K562 (cell line): ENCODE measurements around the gene GTF2I. TPM values are rescaled to one million over a fixed set of nuclear protein-coding genes. Genes with fewer than 3 reads are reported as not detected.
"Not testable (repeated sequence)": the region's sequence is repeated elsewhere in the genome, so short reads cannot be mapped to it uniquely, and the experiment has no call there.

Experiments used
- ATAC-seq: fragments of 200-7000 bp; cut with Tn5 transposase; 3 replicates; pipeline ENCODE4 v1.9.1; 2020; ENCODE audit warnings: moderate library complexity
- BruUV-seq: library from RNA; stranded (reverse); fragments of 400-500 nt; replicated peaks from 2 replicates; lab custom pipeline; 2021; lab: Mats Ljungman, UMichigan
- CTCF ChIA-PET: fragments of 300-600 bp; formaldehyde crosslinking; extraction: SDS; loops from one replicate; lab custom pipeline; 2021; ENCODE audit warnings: low intra/inter-chr PET ratio; lab: Yijun Ruan, JAX
- POLR2A ChIA-PET: fragments of 300-600, 350-650 bp; sonication (Branson Sonifier 250); formaldehyde crosslinking; extraction: SDS; loops from one replicate; lab custom pipeline; 2021; ENCODE audit warnings: antibody characterized with exemption, inconsistent platforms; lab: Yijun Ruan, JAX
- DNase-seq, 4 experiments: peaks; one replicate each; pipeline versions ENCODE4 v3.0.0 to v3.0.0-alpha.2; 2011 to 2018; ENCODE audit warnings: low spot score in 3 of 4, mixed read lengths in 3 of 4; ENCODE audit errors: extremely low read depth in 1 of 4
- FAIRE-seq: peaks from 2 replicates; lab custom pipeline; 2011; peaks lifted over from hg19 to GRCh38; lab: Jason Lieb, UNC
- H2AFZ ChIP-seq: 2 replicates; pipeline ENCODE4 v1.6.0; 2011; ENCODE audit warnings: low read depth, low read length, control low read depth, inconsistent platforms
- H3K27ac ChIP-seq: fragments of 200-600 bp; 3 replicates; pipeline ENCODE4 v1.8.0; 2011; ENCODE audit warnings: low read depth, mild to moderate bottlenecking, control low read depth, inconsistent platforms, low read length, moderate library complexity, mixed read lengths; ENCODE audit errors: extremely low read depth
- H3K27me3 ChIP-seq, 2 experiments: fragments of 300-600 bp in 1 of 2; 2 replicates in 1 of 2; 3 replicates in 1 of 2; pipeline versions ENCODE4 v1.6.0 to v1.8.0; 2011; ENCODE audit warnings: inconsistent platforms in 2 of 2, low read length in 2 of 2, mild to moderate bottlenecking in 1 of 2, mixed read lengths in 1 of 2, moderate library complexity in 1 of 2; ENCODE audit not compliant: control insufficient read depth in 2 of 2, insufficient read depth in 2 of 2
- H3K36me3 ChIP-seq: fragments of 300-600 bp; 3 replicates; pipeline ENCODE4 v1.8.0; 2011; ENCODE audit warnings: mild to moderate bottlenecking, low read length, inconsistent platforms; ENCODE audit not compliant: control insufficient read depth, insufficient read depth
- H3K4me1 ChIP-seq, 2 experiments: fragments of 200-600 bp in 1 of 2; replicated peaks in 1 of 2; 2 replicates in 1 of 2; 3 replicates in 1 of 2; pipeline versions ENCODE4 v1.5.1 to v1.8.0; 2011; ENCODE audit warnings: inconsistent platforms in 2 of 2, low read length in 2 of 2, mild to moderate bottlenecking in 1 of 2, mixed read lengths in 1 of 2, moderate library complexity in 1 of 2; ENCODE audit not compliant: control insufficient read depth in 2 of 2, insufficient read depth in 2 of 2
- H3K4me2 ChIP-seq: 2 replicates; pipeline ENCODE4 v1.6.1; 2011; ENCODE audit warnings: low read length, control low read depth, inconsistent platforms, mixed read lengths; ENCODE audit not compliant: insufficient read depth
- H3K4me3 ChIP-seq: fragments of 200-600 bp; sonication (generic), shearing (Covaris generic); 2 replicates; pipeline ENCODE4 v1.5.1; 2016; ENCODE audit warnings: control low read depth, inconsistent platforms
- H3K79me2 ChIP-seq: fragments of 200-600 bp; 3 replicates; pipeline ENCODE4 v1.8.0; 2011; ENCODE audit warnings: low read length, inconsistent platforms; ENCODE audit not compliant: control insufficient read depth, insufficient read depth
- H3K9ac ChIP-seq, 2 experiments: 2 replicates each; pipeline versions ENCODE4 v1.6.0 to v1.6.1; 2011; ENCODE audit warnings: low read depth in 2 of 2, low read length in 2 of 2, control low read depth in 1 of 2, inconsistent platforms in 1 of 2, mild to moderate bottlenecking in 1 of 2, mixed read lengths in 1 of 2; ENCODE audit not compliant: insufficient read depth in 1 of 2
- H3K9me1 ChIP-seq: one replicate; pipeline ENCODE4 v1.6.0; 2011; ENCODE audit warnings: inconsistent platforms, mild to moderate bottlenecking, low read length, moderate library complexity; ENCODE audit not compliant: control insufficient read depth, insufficient read depth
- H3K9me3 ChIP-seq: replicated peaks from 2 replicates; pipeline ENCODE4 v1.5.1; 2011; ENCODE audit warnings: low read depth, low read length, inconsistent platforms; ENCODE audit not compliant: control insufficient read depth, insufficient read depth
- H4K20me1 ChIP-seq: replicated peaks from 2 replicates; pipeline ENCODE4 v1.6.1; 2011; ENCODE audit warnings: low read length, inconsistent platforms, mixed read lengths; ENCODE audit not compliant: control insufficient read depth, insufficient read depth
- WGBS: fragments of 100-300 bp; shearing (Covaris generic); methylation state at CpG from one replicate; pipeline ENCODE4 v1.1.6; 2016; ENCODE audit warnings: low coverage, mixed read lengths; ENCODE audit not compliant: insufficient coverage; ENCODE audit errors: missing lambda C conversion rate; 5-methylcytosine and 5-hydroxymethylcytosine counted together
- in situ Hi-C: fragments of 300-500 bp; cut with MboI; formaldehyde crosslinking; loops from 4 replicates; pipeline ENCODE4 v1.15.0; 2018; ENCODE audit warnings: inconsistent platforms, mixed read lengths
- intact Hi-C: fragments of 100-400 bp; cut with micrococcal nuclease; formaldehyde crosslinking; loops from 2 replicates; pipeline ENCODE4 v1.14.2; 2022
- polyA plus RNA-seq, 8 experiments: library from polyadenylated mRNA; depleted of rRNA in 4 of 8; stranded (reverse) in 5 of 8; unstranded in 3 of 8; fragments of >200 nt; fragmentation: Nextera tagmentation in 2 of 8; fragmentation: Illumina TruSeq in 1 of 8; extraction: Ambion mirVana in 2 of 8; extraction: Trizol in 1 of 8; gene quantifications; 2 replicates each; pipeline versions ENCODE4 v1.2.1 to v1.2.3, GENCODE V29; 2011 to 2014; ENCODE audit warnings: inconsistent platforms in 1 of 8, missing spikeins in 1 of 8
- total RNA-seq, 7 experiments: library from RNA; depleted of rRNA in 6 of 7; stranded (reverse); fragments of >200 nt in 6 of 7; fragmentation: Illumina TruSeq in 2 of 7; extraction: Trizol in 2 of 7; gene quantifications; 2 replicates each; pipeline versions ENCODE4 v1.2.1 to v1.2.3, GENCODE V29; 2011 to 2021; ENCODE audit warnings: low replicate concordance in 1 of 7

Gene GTF2I
- total and polyA plus RNA-seq, 9 of the 15 experiments (the other 6 are each of a cell fraction or from before 2014, with no cell fraction given): 8.4 to 161 (median 90.0) TPM

- BruUV-seq, in situ Hi-C loops, FAIRE-seq: not testable (repeated sequence)
Measured at GRCh38 chr7:74765205-74765918, 107.8 kb downstream of the GTF2I start.

DNA sequence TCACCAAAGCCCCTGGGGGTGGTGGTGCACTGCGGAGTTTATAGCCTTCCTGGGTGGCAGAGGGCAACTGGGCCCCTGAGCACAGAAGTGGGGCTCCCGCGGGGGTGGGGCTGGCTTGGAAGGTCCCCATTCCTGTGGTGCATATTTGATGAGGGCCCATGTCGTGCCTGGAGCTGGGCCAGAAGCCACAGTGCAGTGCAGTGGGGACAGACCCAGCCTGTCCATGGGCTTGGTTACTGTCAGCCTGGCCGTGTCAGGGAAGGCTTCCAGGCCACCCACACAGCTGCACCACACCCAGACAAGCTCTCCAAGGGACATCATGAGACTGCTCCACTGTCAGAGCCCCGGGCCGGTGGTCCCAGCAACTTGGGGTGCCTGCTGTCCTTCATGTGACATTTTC, 109.0 kb downstream of the GTF2I start:
- BruUV-seq, H3K9ac ChIP-seq, H3K36me3 ChIP-seq, H3K79me2 ChIP-seq, H3K9me1 ChIP-seq, H3K4me1 ChIP-seq, POLR2A ChIA-PET, H4K20me1 ChIP-seq, H3K9me3 ChIP-seq, H2AFZ ChIP-seq, in situ Hi-C loops, H3K4me3 ChIP-seq, H3K27me3 ChIP-seq, DNase-seq, intact Hi-C loops, H3K4me2 ChIP-seq, H3K27ac ChIP-seq, FAIRE-seq, CTCF ChIA-PET: not testable (repeated sequence)
- no CpG with 5 or more reads among the region's 7 CpGs for WGBS
- peak; percentile 45 for ATAC-seq

More at GRCh38 chr7:74765205-74765918, 107.8 kb downstream of the GTF2I start:
- H2AFZ ChIP-seq, POLR2A ChIA-PET, DNase-seq, H3K4me3 ChIP-seq, H3K36me3 ChIP-seq, intact Hi-C loops, H3K79me2 ChIP-seq, H3K27me3 ChIP-seq, H4K20me1 ChIP-seq, H3K9me3 ChIP-seq, ATAC-seq, H3K4me2 ChIP-seq, H3K9me1 ChIP-seq, CTCF ChIA-PET, H3K27ac ChIP-seq, H3K4me1 ChIP-seq, H3K9ac ChIP-seq: not testable (repeated sequence)
- WGBS: no CpG with 5 or more reads among the region's 17 CpGs

DNA sequence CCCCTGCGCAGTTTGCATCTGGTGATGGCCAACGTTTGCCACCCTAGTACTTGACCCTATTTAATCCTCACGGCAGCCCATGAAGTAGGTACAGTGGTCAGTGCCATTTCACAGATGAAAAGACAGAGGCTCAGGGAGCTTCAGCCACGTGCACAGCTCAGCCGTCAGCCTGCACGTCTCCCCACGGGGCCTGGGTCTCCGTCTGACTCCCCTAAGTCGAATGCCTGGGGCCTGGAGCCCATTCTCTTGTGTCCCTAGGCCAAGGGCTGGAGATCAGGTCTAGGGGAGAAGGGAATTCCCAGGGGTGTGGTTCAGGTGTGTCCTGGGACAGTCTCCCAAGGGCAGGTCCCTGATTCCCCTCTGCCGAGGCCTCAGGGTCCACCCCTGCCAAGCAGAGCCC, 109.5 kb downstream of the GTF2I start:
- BruUV-seq, H3K27me3 ChIP-seq, H3K4me1 ChIP-seq, H4K20me1 ChIP-seq, H3K36me3 ChIP-seq, H3K9me3 ChIP-seq, FAIRE-seq, CTCF ChIA-PET, DNase-seq, H3K27ac ChIP-seq, POLR2A ChIA-PET, H3K9me1 ChIP-seq, H3K4me3 ChIP-seq, H2AFZ ChIP-seq, H3K4me2 ChIP-seq, intact Hi-C loops, ATAC-seq, in situ Hi-C loops, H3K9ac ChIP-seq, H3K79me2 ChIP-seq: not testable (repeated sequence)
- 41% methylated on average over 7 of the region's 10 CpGs for WGBS

DNA sequence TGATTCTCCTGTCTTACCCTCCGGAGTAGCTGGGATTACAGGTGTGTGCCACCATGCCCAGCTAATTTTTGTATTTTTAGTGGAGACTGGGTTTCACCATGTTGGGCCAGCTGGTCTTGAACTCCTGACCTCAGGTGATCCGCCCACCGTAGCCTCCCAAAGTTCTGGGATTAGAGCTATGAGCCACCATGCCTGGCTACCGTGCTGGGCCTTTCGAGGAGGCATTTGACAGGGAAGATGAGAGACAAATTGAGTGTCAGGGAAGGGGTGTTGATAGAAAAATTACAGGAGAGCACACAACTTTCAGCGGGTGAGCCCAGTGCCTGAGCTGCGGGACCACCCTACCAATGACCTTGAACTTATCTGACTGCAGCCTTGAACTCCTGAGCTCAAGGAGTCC, 112.5 kb downstream of the GTF2I start:
- H3K9me1 ChIP-seq, H3K9me3 ChIP-seq, intact Hi-C loops, CTCF ChIA-PET, ATAC-seq, H3K9ac ChIP-seq, H3K4me1 ChIP-seq, H3K36me3 ChIP-seq, H2AFZ ChIP-seq, FAIRE-seq, DNase-seq, BruUV-seq, H3K27ac ChIP-seq, H3K79me2 ChIP-seq, in situ Hi-C loops, H3K4me3 ChIP-seq, H3K27me3 ChIP-seq, H4K20me1 ChIP-seq, H3K4me2 ChIP-seq, POLR2A ChIA-PET: not testable (repeated sequence)
- 68% methylated on average over 2 of the region's 7 CpGs for WGBS
